HEK293T (cell line): Measurements from ENCODE around the gene CCDC127.

ENCODE experiments used
- ARNT ChIP-seq: fragments of 450-650 bp; IDR thresholded peaks from 2 replicates; pipeline ENCODE4 v1.6.1; 2017; ENCODE audit warnings: mild to moderate bottlenecking
- BHLHE40 ChIP-seq: fragments of 450-650 bp; IDR thresholded peaks from 2 replicates; pipeline ENCODE4 v1.6.1; 2016; ENCODE audit warnings: mild to moderate bottlenecking, moderate library complexity, borderline replicate concordance
- FOXA1 ChIP-seq: fragments of 450-650 bp; IDR thresholded peaks from 2 replicates; pipeline ENCODE4 v1.6.1; 2016; ENCODE audit warnings: mild to moderate bottlenecking
- FOXK2 ChIP-seq: fragments of 450-650 bp; IDR thresholded peaks from 2 replicates; pipeline ENCODE4 v1.6.1; 2016; ENCODE audit warnings: mild to moderate bottlenecking
- L3MBTL2 ChIP-seq: fragments of 450-650 bp; conservative IDR thresholded peaks from 2 replicates; pipeline ENCODE4 v1.6.1; 2016; ENCODE audit warnings: mild to moderate bottlenecking
- ZNF384 ChIP-seq: fragments of 450-650 bp; IDR thresholded peaks from 2 replicates; pipeline ENCODE4 v1.6.1; 2016

DNA sequence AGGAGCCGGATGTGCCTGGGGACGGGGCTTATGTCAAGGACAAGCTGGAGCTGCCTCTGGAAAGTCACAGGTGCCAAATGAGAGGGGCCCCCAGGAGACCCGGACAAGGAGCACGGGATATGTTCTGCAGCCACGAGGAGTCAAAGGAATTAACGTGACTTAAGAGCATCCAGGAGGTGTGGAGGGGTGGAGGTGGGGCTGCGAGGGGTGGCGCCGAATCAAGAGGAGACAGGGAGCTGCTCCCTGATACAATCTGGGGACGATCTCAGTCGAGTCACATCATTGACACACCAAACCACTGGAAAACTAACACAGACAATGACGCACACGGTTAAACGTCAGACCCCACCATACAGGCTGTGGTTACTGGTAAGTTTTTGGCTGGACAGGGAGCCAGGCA is 10.4 kb downstream of the CCDC127 start:
- TF ChIP-seq FOXK2 = no peak
- TF ChIP-seq ZNF384 = no peak
- TF ChIP-seq L3MBTL2 = no peak
- no peak for TF ChIP-seq ARNT
- no peak for TF ChIP-seq FOXA1
- no peak for TF ChIP-seq BHLHE40
